ENCODE data around the gene MBD2.
A peak's percentile ranks its signal among the peaks of the same experiment; 100 is the strongest.
"Not testable (repeated sequence)": the region's sequence is repeated elsewhere in the genome, so short reads cannot be mapped to it uniquely, and the experiment has no call there.

MBD2 gene

GRCh38 chr18:54224379-54225014 is at the start of gene MBD2:
MBD2 (minus strand) TSS chr18:54224669; CDS start chr18:54224559, 110 bp downstream.
- peak; percentile 79 for DNase-seq (ENCODE audit: low spot score)
- no peak for FAIRE-seq

- DNase-seq (ENCODE audit: low spot score) (peak; percentile 67), FAIRE-seq (peak; percentile 27)
Measured at GRCh38 chr18:54269893-54270844, 45.7 kb upstream of the MBD2 start.

GRCh38 chr18:54268751-54269150 is 44.3 kb upstream of the MBD2 start:
- FAIRE-seq = no peak
- no peak for DNase-seq (ENCODE audit: low spot score)

- DNase-seq (ENCODE audit: low spot score) (no peak), FAIRE-seq (no peak)
Measured at GRCh38 chr18:54267701-54268100, 43.2 kb upstream of the MBD2 start.

- DNase-seq (ENCODE audit: low spot score) (no peak), FAIRE-seq (no peak)
Measured at GRCh38 chr18:54263904-54264336, 39.5 kb upstream of the MBD2 start.

GRCh38 chr18:54261894-54262293 is 37.4 kb upstream of the MBD2 start:
- DNase-seq (ENCODE audit: low spot score) (no peak), FAIRE-seq (no peak)

GRCh38 chr18:54260396-54261072 is 36.1 kb upstream of the MBD2 start:
- no peak for FAIRE-seq

GRCh38 chr18:54257818-54258217 is 33.3 kb upstream of the MBD2 start:
- FAIRE-seq = not testable (repeated sequence)

More at GRCh38 chr18:54260396-54261072, 36.1 kb upstream of the MBD2 start:
- no peak for DNase-seq (ENCODE audit: low spot score)

GRCh38 chr18:54257015-54257414 is 32.5 kb upstream of the MBD2 start:
- no peak for FAIRE-seq
- no peak for DNase-seq (ENCODE audit: low spot score)

More at GRCh38 chr18:54257818-54258217, 33.3 kb upstream of the MBD2 start:
- not testable (repeated sequence) for DNase-seq (ENCODE audit: low spot score)

GRCh38 chr18:54255141-54255540 is 30.7 kb upstream of the MBD2 start:
- FAIRE-seq = no peak

GRCh38 chr18:54254265-54254758 is 29.8 kb upstream of the MBD2 start:
- FAIRE-seq (no peak), DNase-seq (ENCODE audit: low spot score) (no peak)

More at GRCh38 chr18:54255141-54255540, 30.7 kb upstream of the MBD2 start:
- no peak for DNase-seq (ENCODE audit: low spot score)

- DNase-seq (ENCODE audit: low spot score) = no peak
- no peak for FAIRE-seq
Measured at GRCh38 chr18:54251606-54252390, 27.3 kb upstream of the MBD2 start.

GRCh38 chr18:54250846-54251261 is 26.4 kb upstream of the MBD2 start:
- DNase-seq (ENCODE audit: low spot score) (no peak), FAIRE-seq (no peak)

GRCh38 chr18:54247511-54248175 is 23.2 kb upstream of the MBD2 start:
- FAIRE-seq (no peak), DNase-seq (ENCODE audit: low spot score) (no peak)

GRCh38 chr18:54242327-54242726 is 17.9 kb upstream of the MBD2 start:
- FAIRE-seq = no peak

GRCh38 chr18:54241483-54241882 is 17.0 kb upstream of the MBD2 start:
- no peak for DNase-seq (ENCODE audit: low spot score)
- FAIRE-seq = no peak

More at GRCh38 chr18:54242327-54242726, 17.9 kb upstream of the MBD2 start:
- no peak for DNase-seq (ENCODE audit: low spot score)

GRCh38 chr18:54240629-54241107 is 16.2 kb upstream of the MBD2 start:
- DNase-seq (ENCODE audit: low spot score) (no peak), FAIRE-seq (no peak)

GRCh38 chr18:54239601-54240000 is 15.1 kb upstream of the MBD2 start:
- FAIRE-seq = no peak
- DNase-seq (ENCODE audit: low spot score) = no peak

- no peak for DNase-seq (ENCODE audit: low spot score)
- no peak for FAIRE-seq
Measured at GRCh38 chr18:54239091-54239490, 14.6 kb upstream of the MBD2 start.

All from RCC 7860 (cell line).